HepG2 (cell line): ENCODE results near the gene EMC10. TPM values are rescaled to one million over a fixed set of nuclear protein-coding genes. Genes with fewer than 3 reads are reported as not detected.

Source experiments
- ATAC-seq: fragments of 200-7000 bp; cut with Tn5 transposase; 3 replicates; pipeline ENCODE4 v1.9.1; 2020; ENCODE audit warnings: mild to moderate bottlenecking, moderate library complexity
- BruUV-seq: library from RNA; stranded (reverse); fragments of 400-500 nt; replicated peaks from 2 replicates; lab custom pipeline; 2021; lab: Mats Ljungman, UMichigan
- CTCF ChIA-PET: fragments of 300-600 bp; formaldehyde crosslinking; extraction: SDS; loops from one replicate; lab custom pipeline; 2021; ENCODE audit warnings: low total read pairs, inconsistent platforms, low intra/inter-chr PET ratio; lab: Yijun Ruan, JAX
- POLR2A ChIA-PET: fragments of 350-600 bp; sonication (Branson Sonifier 250); formaldehyde crosslinking; loops from one replicate; lab custom pipeline; 2020; ENCODE audit warnings: antibody characterized with exemption, inconsistent platforms; lab: Yijun Ruan, JAX
- DNase-seq: peaks from one replicate; pipeline ENCODE4 v3.0.0-alpha.2; 2015; ENCODE audit warnings: low spot score
- FAIRE-seq: peaks from 3 replicates; lab custom pipeline; 2011; peaks lifted over from hg19 to GRCh38; lab: Jason Lieb, UNC
- H2AFZ ChIP-seq: one replicate; pipeline ENCODE4 v1.6.1; 2011; ENCODE audit warnings: low read length, inconsistent platforms
- H3K27ac ChIP-seq: fragments of 300-600 bp; 3 replicates; pipeline ENCODE4 v1.8.0; 2011; ENCODE audit warnings: mixed run types, mild to moderate bottlenecking, mixed read lengths, low read length, inconsistent platforms; ENCODE audit not compliant: insufficient read depth; ENCODE audit errors: extremely low read length
- H3K27me3 ChIP-seq, 2 experiments: fragments of 200-600 bp in 1 of 2; 2 replicates in 1 of 2; 3 replicates in 1 of 2; pipeline versions ENCODE4 v1.6.0 to v1.8.0; 2011; ENCODE audit warnings: low read length in 2 of 2, mild to moderate bottlenecking in 2 of 2, moderate library complexity in 2 of 2, inconsistent platforms in 1 of 2; ENCODE audit not compliant: insufficient read depth in 2 of 2, control insufficient read depth in 1 of 2
- H3K36me3 ChIP-seq, 2 experiments: fragments of 200-600 bp in 1 of 2; replicated peaks in 1 of 2; 2 replicates in 1 of 2; 3 replicates in 1 of 2; pipeline versions ENCODE4 v1.5.1 to v1.8.0; 2011; ENCODE audit warnings: low read length in 2 of 2, inconsistent platforms in 1 of 2; ENCODE audit not compliant: insufficient read depth in 2 of 2, control insufficient read depth in 1 of 2
- H3K4me1 ChIP-seq: 2 replicates; pipeline ENCODE4 v1.5.1; 2012; ENCODE audit warnings: low read length, inconsistent platforms; ENCODE audit not compliant: insufficient read depth
- H3K4me2 ChIP-seq: 2 replicates; pipeline ENCODE4 v1.6.0; 2011; ENCODE audit warnings: low read depth, low read length, inconsistent platforms
- H3K4me3 ChIP-seq, 3 experiments: fragments of 200-600 bp in 1 of 3; sonication (generic), shearing (Covaris generic) in 1 of 3; replicated peaks in 1 of 3; 2 replicates each; pipeline ENCODE4 v1.5.1; 2011 to 2016; ENCODE audit warnings: low read length in 3 of 3, inconsistent platforms in 2 of 3, low read depth in 2 of 3, mild to moderate bottlenecking in 2 of 3, control low read depth in 1 of 3, mixed read lengths in 1 of 3; ENCODE audit not compliant: insufficient read depth in 1 of 3
- H3K79me2 ChIP-seq: one replicate; pipeline ENCODE4 v1.6.1; 2011; ENCODE audit warnings: low read length, inconsistent platforms; ENCODE audit not compliant: insufficient read depth
- H3K9ac ChIP-seq: 2 replicates; pipeline ENCODE4 v1.6.0; 2011; ENCODE audit warnings: mild to moderate bottlenecking, low read depth, low read length, inconsistent platforms; ENCODE audit not compliant: insufficient read depth
- H3K9me3 ChIP-seq: 2 replicates; pipeline ENCODE4 v1.5.1; 2012; ENCODE audit warnings: mild to moderate bottlenecking, low read length
- H4K20me1 ChIP-seq: 2 replicates; pipeline ENCODE4 v1.6.0; 2011; ENCODE audit warnings: inconsistent platforms, mild to moderate bottlenecking, low read length, moderate library complexity; ENCODE audit not compliant: insufficient read depth
- CHD2 ChIP-seq: IDR thresholded peaks from 2 replicates; pipeline ENCODE4 v1.6.1; 2011; ENCODE audit warnings: low read depth, low read length, improper control_type of control experiment
- FOXA1 ChIP-seq, 2 experiments: fragments of 450-650 bp in 1 of 2; sonication (generic) in 1 of 2; formaldehyde crosslinking in 1 of 2; IDR thresholded peaks; 2 replicates each; pipeline versions ENCODE4 v1.4.0 to v1.6.1; 2016 to 2020; ENCODE audit warnings: missing genetic modification reagents in 1 of 2
- FOXO1 ChIP-seq: sonication (generic); formaldehyde crosslinking; IDR thresholded peaks from 2 replicates; pipeline ENCODE4 v1.4.0; 2020; ENCODE audit warnings: missing genetic modification reagents
- PCBP2 ChIP-seq: fragments of 200-400 bp; formaldehyde crosslinking; optimal IDR thresholded peaks from 2 replicates; pipeline ENCODE3; 2018; ENCODE audit warnings: low read length, low read depth; ENCODE audit not compliant: poor library complexity, severe bottlenecking
- RFX1 ChIP-seq: fragments of 450-650 bp; IDR thresholded peaks from 2 replicates; pipeline ENCODE4 v1.6.1; 2017
- RFX3 ChIP-seq: IDR thresholded peaks from 2 replicates; pipeline ENCODE4 v1.6.1; 2016; ENCODE audit warnings: missing biosample characterization, missing genetic modification reagents
- WIZ ChIP-seq: sonication (generic); formaldehyde crosslinking; IDR thresholded peaks from 2 replicates; pipeline ENCODE4 v1.5.1; 2020; ENCODE audit warnings: mild to moderate bottlenecking, missing genetic modification reagents
- ZNF337 ChIP-seq: sonication (generic); formaldehyde crosslinking; IDR thresholded peaks from 2 replicates; pipeline ENCODE4 v1.5.1; 2020; ENCODE audit warnings: missing genetic modification reagents, low read depth, mild to moderate bottlenecking, borderline replicate concordance
- ZNF468 ChIP-seq: sonication (generic); formaldehyde crosslinking; IDR thresholded peaks from 2 replicates; pipeline ENCODE4 v1.8.0; 2022; ENCODE audit warnings: mild to moderate bottlenecking, moderate library complexity, missing genetic modification reagents
- ZNF720 ChIP-seq: sonication (generic); formaldehyde crosslinking; IDR thresholded peaks from 2 replicates; pipeline ENCODE4 v1.4.0; 2020; ENCODE audit warnings: missing genetic modification reagents
- WGBS: methylation state at CpG from one replicate; pipeline ENCODE4 v1.1.6; 2017; ENCODE audit warnings: low lambda C conversion rate; 5-methylcytosine and 5-hydroxymethylcytosine counted together
- in situ Hi-C: cut with HindIII; loops from 2 replicates; pipeline ENCODE4 v1.10.0; 2017; ENCODE audit warnings: low pct_unique_long_range_greater_than_20kb; ENCODE audit not compliant: extremely low pct_ligation_motif_present
- intact Hi-C: fragments of 100-400 bp; cut with micrococcal nuclease; formaldehyde crosslinking; loops from one replicate; pipeline ENCODE4 v1.10.0; 2022; ENCODE audit not compliant: unreplicated experiment
- polyA plus RNA-seq, 8 experiments: library from polyadenylated mRNA; depleted of rRNA in 3 of 8; stranded (reverse) in 7 of 8; unstranded in 1 of 8; fragments of >200 nt; fragmentation: Illumina TruSeq in 4 of 8; extraction: Trizol in 4 of 8; gene quantifications; 2 replicates each; pipeline versions ENCODE4 v1.2.1 to v1.2.3, GENCODE V29; 2011 to 2016; ENCODE audit warnings: low read depth in 4 of 8, missing spikeins in 1 of 8, mixed read lengths in 1 of 8; ENCODE audit not compliant: insufficient read depth in 1 of 8
- total RNA-seq, 5 experiments: library from RNA; depleted of rRNA; stranded (reverse); fragments of >200 nt; fragmentation: Illumina TruSeq; extraction: Trizol; gene quantifications; 2 replicates each; pipeline ENCODE4 v1.2.3, GENCODE V29; 2016; ENCODE audit warnings: low read depth in 1 of 5
- TF ChIP-seq, protein P1 (sequence below): sonication (generic); formaldehyde crosslinking; IDR thresholded peaks from 2 replicates; pipeline ENCODE4 v1.4.0; 2020; ENCODE audit warnings: mild to moderate bottlenecking, missing genetic modification reagents
- TF ChIP-seq, protein P2 (sequence below): sonication (generic); formaldehyde crosslinking; IDR thresholded peaks from 2 replicates; pipeline ENCODE4 v1.5.1; 2020; ENCODE audit warnings: missing genetic modification reagents, mild to moderate bottlenecking, borderline replicate concordance

The EMC10 gene
- total and polyA plus RNA-seq, 2 of the 13 experiments (the other 11 are each of a cell fraction or from before 2014, with no cell fraction given), result not detected

DNA sequence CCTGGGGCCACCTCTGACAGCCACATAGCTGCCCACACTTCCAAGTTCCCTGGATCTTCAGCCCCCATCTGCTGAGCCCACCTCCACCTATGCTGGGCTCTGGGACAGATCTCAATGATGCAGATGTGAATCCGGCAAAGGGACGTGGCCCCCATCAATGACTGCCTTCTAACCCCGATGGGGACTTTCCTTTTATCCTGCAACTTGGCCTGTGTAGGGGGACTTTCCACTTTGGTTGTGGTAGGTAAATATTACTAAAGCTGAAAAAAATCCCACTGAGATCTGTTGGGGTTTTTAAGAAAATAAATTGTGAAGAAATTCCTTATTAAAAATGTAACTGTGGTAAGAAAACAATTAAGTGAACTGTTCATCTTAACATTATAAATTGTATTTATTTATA, 58.2 kb downstream of the EMC10 start:
- WGBS, result 29% methylated on average over 3 of the region's 3 CpGs
- Histone ChIP-seq H3K4me3 (no peak overlapping the region), H3K27me3 (peaks cover 0 to 15% of the 10 kb centered on the region in 2 experiments; a peak in 3 of 5 replicates), H2AFZ (no peak overlapping the region), H3K36me3 (no peaks in the 10 kb centered on the region), H4K20me1 (no peaks in the 10 kb centered on the region), H3K4me2 (no peak overlapping the region), H3K27ac (no peak overlapping the region), H3K9ac (no peak overlapping the region), H3K4me1 (no peaks in the 10 kb centered on the region), H3K79me2 (no peaks in the 10 kb centered on the region), H3K9me3 (no peaks in the 10 kb centered on the region)
- intact Hi-C loops, result no loop called here
- DNase-seq (no peak), FAIRE-seq (no peak)
- BruUV-seq, result no TSS peak
- in situ Hi-C loops, result no loop called here
- ChIA-PET CTCF (no interaction called here), POLR2A (no interaction called here)
- TF ChIP-seq ZNF468 (no peak), RFX3 (CRISPR knock-in tag) (no peak), CHD2 (no peak), ZNF720 (no peak), ZNF337 (CRISPR knock-in tag) (no peak), FOXO1 (CRISPR knock-in tag) (no peak), RFX1 (no peak), FOXA1 (IDR thresholded peaks at IDR 0.05) (no peak), FOXA1 (CRISPR knock-in tag; IDR thresholded peaks at IDR 0.05) (no peak), PCBP2 (no peak), WIZ (CRISPR knock-in tag) (no peak)
- TF ChIP-seq, protein P1, sequence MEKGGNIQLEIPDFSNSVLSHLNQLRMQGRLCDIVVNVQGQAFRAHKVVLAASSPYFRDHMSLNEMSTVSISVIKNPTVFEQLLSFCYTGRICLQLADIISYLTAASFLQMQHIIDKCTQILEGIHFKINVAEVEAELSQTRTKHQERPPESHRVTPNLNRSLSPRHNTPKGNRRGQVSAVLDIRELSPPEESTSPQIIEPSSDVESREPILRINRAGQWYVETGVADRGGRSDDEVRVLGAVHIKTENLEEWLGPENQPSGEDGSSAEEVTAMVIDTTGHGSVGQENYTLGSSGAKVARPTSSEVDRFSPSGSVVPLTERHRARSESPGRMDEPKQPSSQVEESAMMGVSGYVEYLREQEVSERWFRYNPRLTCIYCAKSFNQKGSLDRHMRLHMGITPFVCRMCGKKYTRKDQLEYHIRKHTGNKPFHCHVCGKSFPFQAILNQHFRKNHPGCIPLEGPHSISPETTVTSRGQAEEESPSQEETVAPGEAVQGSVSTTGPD, result no peak
- TF ChIP-seq, protein P2, sequence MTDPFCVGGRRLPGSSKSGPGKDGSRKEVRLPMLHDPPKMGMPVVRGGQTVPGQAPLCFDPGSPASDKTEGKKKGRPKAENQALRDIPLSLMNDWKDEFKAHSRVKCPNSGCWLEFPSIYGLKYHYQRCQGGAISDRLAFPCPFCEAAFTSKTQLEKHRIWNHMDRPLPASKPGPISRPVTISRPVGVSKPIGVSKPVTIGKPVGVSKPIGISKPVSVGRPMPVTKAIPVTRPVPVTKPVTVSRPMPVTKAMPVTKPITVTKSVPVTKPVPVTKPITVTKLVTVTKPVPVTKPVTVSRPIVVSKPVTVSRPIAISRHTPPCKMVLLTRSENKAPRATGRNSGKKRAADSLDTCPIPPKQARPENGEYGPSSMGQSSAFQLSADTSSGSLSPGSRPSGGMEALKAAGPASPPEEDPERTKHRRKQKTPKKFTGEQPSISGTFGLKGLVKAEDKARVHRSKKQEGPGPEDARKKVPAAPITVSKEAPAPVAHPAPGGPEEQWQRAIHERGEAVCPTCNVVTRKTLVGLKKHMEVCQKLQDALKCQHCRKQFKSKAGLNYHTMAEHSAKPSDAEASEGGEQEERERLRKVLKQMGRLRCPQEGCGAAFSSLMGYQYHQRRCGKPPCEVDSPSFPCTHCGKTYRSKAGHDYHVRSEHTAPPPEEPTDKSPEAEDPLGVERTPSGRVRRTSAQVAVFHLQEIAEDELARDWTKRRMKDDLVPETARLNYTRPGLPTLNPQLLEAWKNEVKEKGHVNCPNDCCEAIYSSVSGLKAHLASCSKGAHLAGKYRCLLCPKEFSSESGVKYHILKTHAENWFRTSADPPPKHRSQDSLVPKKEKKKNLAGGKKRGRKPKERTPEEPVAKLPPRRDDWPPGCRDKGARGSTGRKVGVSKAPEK, result no peak
- TF ChIP-seq, all 625 proteins: peak for 0
- ATAC-seq, result no peak
